Ovary (tissue), 9 donors: ENCODE measurements around the gene ZNF277. TPM values are rescaled to one million over a fixed set of nuclear protein-coding genes. Genes with fewer than 3 reads are reported as not detected.

Experiments used
- DNase-seq, 5 donors: peaks; one replicate each; pipeline ENCODE4 v3.0.0-alpha.2; 2019 to 2020
- H3K27ac ChIP-seq, 2 donors: fragments of 200-600 bp; one replicate each; pipeline versions ENCODE4 v1.5.1 to v1.8.0; 2019 to 2022
- H3K27me3 ChIP-seq: fragments of 200-600 bp; one replicate; pipeline ENCODE4 v1.8.0; 2022
- H3K36me3 ChIP-seq: fragments of 200-600 bp; sonication (generic); one replicate; pipeline ENCODE4 v1.5.1; 2019
- H3K4me1 ChIP-seq: one replicate; pipeline ENCODE4 v1.8.1; 2013; ENCODE audit warnings: mild to moderate bottlenecking, moderate library complexity; ENCODE audit not compliant: insufficient read depth
- H3K4me3 ChIP-seq: fragments of 200-600 bp; sonication (generic); one replicate; pipeline ENCODE4 v1.5.1; 2017
- H3K9me3 ChIP-seq, 2 donors: fragments of 200-600 bp in 1 of 2; sonication (generic) in 1 of 2; one replicate each; pipeline versions ENCODE4 v1.5.1 to v1.8.1; 2013 to 2019; ENCODE audit warnings: mild to moderate bottlenecking in 1 of 2, moderate library complexity in 1 of 2
- EP300 ChIP-seq: sonication (generic); formaldehyde crosslinking; IDR thresholded peaks from one replicate; pipeline ENCODE4 v1.6.1; 2017; ENCODE audit warnings: antibody characterized with exemption
- POLR2A ChIP-seq: fragments of 450-650 bp; IDR thresholded peaks from one replicate; pipeline ENCODE4 v1.6.1; 2017; ENCODE audit warnings: antibody characterized with exemption, mild to moderate bottlenecking, moderate library complexity
- WGBS, 3 donors: extraction: QIAGEN DNeasy Blood & Tissue Kit in 1 of 3; methylation state at CpG; one replicate each; pipeline versions ENCODE4 v1.1.5 to v1.1.7; 2013 to 2017; 5-methylcytosine and 5-hydroxymethylcytosine counted together
- intact Hi-C, 4 donors: fragments of 100-400 bp; cut with DNase I; formaldehyde crosslinking; loops; one replicate each; pipeline versions ENCODE4 v1.11.0 to v1.15.1; 2022 to 2023
- polyA plus RNA-seq, 2 donors: library from polyadenylated mRNA; stranded (reverse); fragments of 200-250 nt in 1 of 2; fragments of 350-450 nt in 1 of 2; fragmentation: Illumina TruSeq in 1 of 2; extraction: RNeasy Lipid Tissue Mini Kit (QIAGEN cat#74804) in 1 of 2; gene quantifications; one replicate each; pipeline ENCODE4 v1.2.3, GENCODE V29; 2013 to 2014
- total RNA-seq, 7 donors: library from RNA; depleted of rRNA in 2 of 7; stranded (reverse); fragments of >200 nt in 2 of 7; fragmentation: NEBNext Ultra II Directional in 3 of 7; extraction: Animal tissue kit (Norgen Biotek cat#: 25700) in 3 of 7; gene quantifications; one replicate each; pipeline versions ENCODE4 v1.1.0 to v1.2.4, GENCODE V29; 2016 to 2023
- TF ChIP-seq, protein P1 (sequence below), 3 donors: fragments of 450-650 bp in 2 of 3; fragments of 200-600 bp in 1 of 3; IDR thresholded peaks; one replicate each; pipeline versions ENCODE4 v1.5.1 to v1.8.0; 2016 to 2022; ENCODE audit warnings: antibody characterized with exemption in 3 of 3, mild to moderate bottlenecking in 1 of 3
- donor health status: DM: no; HTN: no; CAD: no; lungs with moderate emphysema.
- donor health status: DM: no; HTN: no; CAD: no.
- donor health status: Bipolar disorder and iron deficiency.
- donor health status: DM: yes; HTN: yes; CAD: no.
- donor health status: DM: no; HTN: no; CAD: no.
- donor health status: DM: yes; HTN: yes; CAD: no.

The ZNF277 gene
- total and polyA plus RNA-seq, 9 donors, result 16.4 to 27.3 (median 21.2) TPM

DNA sequence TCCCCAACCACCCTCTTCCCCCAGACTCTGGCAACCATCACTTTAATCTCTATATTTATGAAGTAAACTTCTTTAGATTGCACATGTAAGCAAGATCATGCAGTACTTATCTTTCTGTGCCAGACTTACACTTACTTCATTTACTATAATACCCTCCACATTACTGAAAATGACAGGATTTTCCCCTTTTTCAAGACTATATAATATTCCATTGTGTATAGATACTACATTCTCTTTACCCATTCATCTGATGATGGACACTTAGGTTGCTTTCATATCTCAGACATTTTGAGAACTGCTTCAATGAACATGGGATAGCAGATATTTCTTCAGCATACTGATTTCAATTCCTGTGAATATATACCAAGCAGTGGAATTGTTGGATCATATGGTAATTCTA, 4.7 kb upstream of the ZNF277 start:
- no peak for TF ChIP-seq POLR2A
- TF ChIP-seq, protein P1, sequence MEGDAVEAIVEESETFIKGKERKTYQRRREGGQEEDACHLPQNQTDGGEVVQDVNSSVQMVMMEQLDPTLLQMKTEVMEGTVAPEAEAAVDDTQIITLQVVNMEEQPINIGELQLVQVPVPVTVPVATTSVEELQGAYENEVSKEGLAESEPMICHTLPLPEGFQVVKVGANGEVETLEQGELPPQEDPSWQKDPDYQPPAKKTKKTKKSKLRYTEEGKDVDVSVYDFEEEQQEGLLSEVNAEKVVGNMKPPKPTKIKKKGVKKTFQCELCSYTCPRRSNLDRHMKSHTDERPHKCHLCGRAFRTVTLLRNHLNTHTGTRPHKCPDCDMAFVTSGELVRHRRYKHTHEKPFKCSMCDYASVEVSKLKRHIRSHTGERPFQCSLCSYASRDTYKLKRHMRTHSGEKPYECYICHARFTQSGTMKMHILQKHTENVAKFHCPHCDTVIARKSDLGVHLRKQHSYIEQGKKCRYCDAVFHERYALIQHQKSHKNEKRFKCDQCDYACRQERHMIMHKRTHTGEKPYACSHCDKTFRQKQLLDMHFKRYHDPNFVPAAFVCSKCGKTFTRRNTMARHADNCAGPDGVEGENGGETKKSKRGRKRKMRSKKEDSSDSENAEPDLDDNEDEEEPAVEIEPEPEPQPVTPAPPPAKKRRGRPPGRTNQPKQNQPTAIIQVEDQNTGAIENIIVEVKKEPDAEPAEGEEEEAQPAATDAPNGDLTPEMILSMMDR (IDR thresholded peaks at IDR 0.05), result no peak
- no peak for TF ChIP-seq EP300
- Histone ChIP-seq H3K4me3 (no peak overlapping the region), H3K27ac (no peak overlapping the region), H3K27me3 (no peaks in the 10 kb centered on the region), H3K9me3 (no peaks in the 10 kb centered on the region), H3K4me1 (peaks cover 1% of the 10 kb centered on the region), H3K36me3 (no peaks in the 10 kb centered on the region)
- intact Hi-C loops, result no loop called here
- no peak for DNase-seq

DNA sequence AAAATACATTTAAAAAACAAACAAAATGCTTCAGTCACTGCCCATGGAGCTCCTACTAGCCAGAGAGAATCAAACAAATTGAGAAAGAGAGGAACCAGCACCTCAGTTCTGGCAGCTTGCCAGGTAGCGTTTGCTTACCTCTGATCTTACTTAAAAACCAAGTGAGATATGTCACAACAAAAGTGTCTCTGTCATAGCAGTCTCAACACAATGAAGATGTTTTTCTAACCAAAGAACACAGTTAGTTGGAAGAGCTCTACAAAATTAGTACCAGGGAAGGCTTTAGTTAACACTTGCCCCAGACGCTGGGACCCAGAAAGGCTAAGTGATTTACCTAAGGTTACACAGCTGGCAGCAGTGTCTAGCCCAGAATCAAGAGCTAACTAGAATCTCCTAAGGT, 3.7 kb upstream of the ZNF277 start:
- no peak overlapping the region for H3K27ac ChIP-seq
- DNase-seq, result peak in 3 of 5 donors; percentile 45 to 55 (median 53)

DNA sequence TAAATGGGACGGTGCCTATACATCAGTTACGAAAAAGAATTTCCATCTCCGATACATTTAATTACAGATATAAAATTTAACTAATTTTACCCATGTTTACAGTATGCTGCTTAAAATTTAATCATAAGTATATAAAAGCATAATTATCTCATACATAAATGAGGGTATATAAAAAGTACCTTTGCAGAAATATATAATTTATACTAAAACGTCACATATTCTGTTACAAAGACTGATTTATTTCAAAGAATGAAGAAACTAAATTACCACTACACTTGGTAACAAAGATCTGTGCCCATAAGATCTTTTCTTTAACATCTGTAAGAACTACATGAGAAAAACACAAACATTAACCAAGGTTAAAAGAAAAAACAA, 3.1 kb upstream of the ZNF277 start:
- Histone ChIP-seq H3K36me3 (no peaks in the 10 kb centered on the region), H3K4me1 (peaks cover 1% of the 10 kb centered on the region), H3K27me3 (no peaks in the 10 kb centered on the region), H3K9me3 (no peaks in the 10 kb centered on the region), H3K4me3 (no peak overlapping the region), H3K27ac (no peak overlapping the region)
- TF ChIP-seq, protein P1 (IDR thresholded peaks at IDR 0.05), result no peak
- no peak for TF ChIP-seq EP300
- no peak for TF ChIP-seq POLR2A
- intact Hi-C loops, result no loop called here
- whole genome bisulfite sequencing, 3 donors, result 57 to 65% (median 65%) methylated on average over 4 of the region's 4 CpGs
- DNase-seq, result no peak

More for the DNA sequence above, 3.7 kb upstream of the ZNF277 start:
- Histone ChIP-seq H3K27me3 (no peaks in the 10 kb centered on the region), H3K4me1 (peaks cover 1% of the 10 kb centered on the region), H3K9me3 (no peaks in the 10 kb centered on the region), H3K4me3 (no peak overlapping the region), H3K36me3 (no peaks in the 10 kb centered on the region)
- intact Hi-C loops, result no loop called here
- 10 to 32% (median 24%) methylated on average over 2 of the region's 2 CpGs for WGBS, 3 donors
- TF ChIP-seq, protein P1 (IDR thresholded peaks at IDR 0.05), result no peak
- no peak for TF ChIP-seq EP300
- TF ChIP-seq POLR2A, result no peak

DNA sequence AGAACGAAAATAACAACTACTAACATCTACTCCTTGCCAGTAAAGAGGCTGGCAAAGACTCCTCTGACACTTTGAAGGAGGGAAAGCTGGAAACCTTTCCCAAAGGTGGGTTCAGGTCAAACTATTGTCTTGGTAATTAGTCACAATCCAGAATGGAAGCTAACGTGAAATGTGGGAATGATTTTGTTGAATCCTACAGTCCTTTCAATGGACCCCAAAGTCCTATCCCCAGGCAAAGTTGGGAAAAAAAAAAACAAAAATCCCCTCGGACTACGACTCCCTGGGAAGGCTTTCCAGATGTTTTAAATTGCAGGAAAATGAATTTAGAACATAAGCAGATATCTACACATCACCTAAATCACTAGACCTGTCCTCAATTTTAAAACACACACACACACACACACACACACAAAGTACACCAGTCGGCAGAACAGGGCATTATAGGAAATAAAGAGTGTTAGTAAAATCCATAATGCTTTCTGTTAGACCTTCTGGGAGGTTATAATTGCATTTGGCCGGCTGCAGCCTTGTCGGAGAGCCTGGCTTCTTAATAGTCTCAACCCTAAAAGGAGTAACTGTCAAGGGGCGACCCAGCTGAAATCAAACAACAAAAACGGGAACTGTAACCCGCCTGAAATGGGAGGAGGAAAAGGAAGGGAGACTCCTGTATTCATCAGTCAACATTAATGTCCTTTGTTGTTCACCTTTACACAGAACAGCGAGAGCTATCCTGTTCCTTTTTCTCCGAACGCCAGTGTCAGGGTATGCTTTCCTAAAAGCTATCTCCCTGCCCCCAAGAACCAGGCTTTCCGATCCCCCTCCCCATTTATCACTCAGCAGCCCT, 1.8 kb upstream of the ZNF277 start:
- no peak for DNase-seq
- TF ChIP-seq, protein P1 (IDR thresholded peaks at IDR 0.05), result no peak
- TF ChIP-seq POLR2A (no peak), EP300 (no peak)
- Histone ChIP-seq H3K27me3 (no peaks in the 10 kb centered on the region), H3K4me3 (peak overlapping the region; percentile 93), H3K27ac (peak overlapping the region; percentile 71 to 87), H3K4me1 (peaks cover 1% of the 10 kb centered on the region), H3K9me3 (no peaks in the 10 kb centered on the region), H3K36me3 (no peaks in the 10 kb centered on the region)
- intact Hi-C loops, result loop anchor here in 1 of 4 donors (5.0 kb wide), 1 partner anchor 248 kb away; the partner anchor contains the start of gene IFRD1
- WGBS, 3 donors, result 0 to 1% (median 0%) methylated on average over 14 of the region's 14 CpGs
